OCI-LY1 (cell line): Measurements from ENCODE around the gene TBCA.

Experiments used
- H2AFZ ChIP-seq: fragments of 200-600 bp; sonication (generic), shearing (Covaris generic); 2 replicates; pipeline ENCODE4 v1.6.0; 2014; ENCODE audit warnings: antibody characterized with exemption, mild to moderate bottlenecking, low read length
- H3F3A ChIP-seq: fragments of 200-600 bp; sonication (generic), shearing (Covaris generic); 2 replicates; pipeline ENCODE4 v1.6.0; 2014; ENCODE audit warnings: mild to moderate bottlenecking, antibody characterized with exemption, low read length, moderate library complexity; ENCODE audit not compliant: insufficient read depth
- H3K27ac ChIP-seq: fragments of 200-600 bp; sonication (generic); 2 replicates; pipeline ENCODE4 v1.5.1; 2014; ENCODE audit warnings: low read length, mixed run types, mild to moderate bottlenecking, low read depth; ENCODE audit not compliant: poor library complexity, severe bottlenecking
- H3K27me3 ChIP-seq: fragments of 200-600 bp; sonication (generic); 2 replicates; pipeline ENCODE4 v1.6.0; 2014; ENCODE audit warnings: antibody characterized with exemption, mild to moderate bottlenecking, low read length, moderate library complexity; ENCODE audit not compliant: insufficient read depth
- H3K36me3 ChIP-seq: fragments of 200-600 bp; sonication (generic); 2 replicates; pipeline ENCODE4 v1.6.1; 2014; ENCODE audit warnings: mild to moderate bottlenecking, antibody characterized with exemption, low read length, moderate library complexity, mixed read lengths; ENCODE audit not compliant: insufficient read depth
- H3K4me1 ChIP-seq: fragments of 200-600 bp; sonication (generic); 2 replicates; pipeline ENCODE4 v1.5.1; 2014; ENCODE audit warnings: mild to moderate bottlenecking, low read length, moderate library complexity; ENCODE audit not compliant: insufficient read depth, severe bottlenecking
- H3K4me2 ChIP-seq: fragments of 200-600 bp; sonication (generic), shearing (Covaris generic); 2 replicates; pipeline ENCODE4 v1.6.1; 2014; ENCODE audit warnings: low read length
- H3K4me3 ChIP-seq: fragments of 200-600 bp; sonication (generic); 2 replicates; pipeline ENCODE4 v1.5.1; 2014; ENCODE audit warnings: low read length, low read depth, mild to moderate bottlenecking, mixed read lengths; ENCODE audit not compliant: poor library complexity, severe bottlenecking
- H3K79me2 ChIP-seq: fragments of 200-600 bp; shearing (Covaris generic); 2 replicates; pipeline ENCODE4 v1.6.1; 2016; ENCODE audit warnings: mixed run types, low read length, mixed read lengths; ENCODE audit not compliant: insufficient read depth
- H3K9ac ChIP-seq: fragments of 200-600 bp; sonication (generic), shearing (Covaris generic); 2 replicates; pipeline ENCODE4 v1.6.1; 2014; ENCODE audit warnings: mild to moderate bottlenecking, low read length, mixed read lengths
- H3K9me2 ChIP-seq: fragments of 200-600 bp; sonication (generic), shearing (Covaris generic); 2 replicates; pipeline ENCODE4 v1.6.1; 2014; ENCODE audit warnings: low read depth, mild to moderate bottlenecking, low read length, mixed read lengths
- H3K9me3 ChIP-seq: fragments of 200-600 bp; shearing (Covaris generic); 2 replicates; pipeline ENCODE4 v1.6.1; 2014; ENCODE audit warnings: low read length, mixed read lengths
- H4K20me1 ChIP-seq: fragments of 200-600 bp; sonication (generic), shearing (Covaris generic); 2 replicates; pipeline ENCODE4 v1.6.0; 2016; ENCODE audit warnings: mild to moderate bottlenecking, low read length; ENCODE audit not compliant: insufficient read depth
- EZH2 ChIP-seq: fragments of 200-600 bp; sonication (generic), shearing (Covaris generic); IDR thresholded peaks from 2 replicates; pipeline ENCODE4 v1.8.0; 2017; ENCODE audit warnings: borderline replicate concordance, mixed run types, mild to moderate bottlenecking, antibody characterized with exemption, low read length, moderate library complexity, mixed read lengths
- TF ChIP-seq, protein P1 (sequence below): fragments of 200-600 bp; sonication (generic), shearing (Covaris generic); IDR thresholded peaks from 2 replicates; pipeline ENCODE4 v1.5.1; 2017; ENCODE audit warnings: mild to moderate bottlenecking, antibody characterized with exemption, low read length, moderate library complexity, mixed read lengths

The TBCA gene

DNA sequence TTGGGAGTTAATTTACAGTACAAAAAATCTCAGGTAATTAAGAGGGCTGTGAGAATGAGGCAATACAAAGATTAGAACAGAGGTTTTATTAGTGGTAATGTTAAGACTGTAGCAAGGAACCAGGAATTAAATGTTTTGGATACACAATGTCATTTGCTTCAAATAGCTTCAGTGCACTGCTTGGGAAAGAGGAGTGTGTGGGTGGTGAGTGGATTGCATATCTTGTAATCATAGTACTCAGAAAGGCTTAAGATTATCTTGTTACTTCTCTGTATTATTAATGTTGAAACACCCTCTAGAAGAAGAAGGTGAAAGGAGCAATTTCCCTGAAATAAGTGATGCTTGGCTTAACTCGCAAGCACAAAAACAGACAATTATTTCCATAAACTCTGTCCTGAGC, 21.0 kb upstream of the TBCA start:
- Histone ChIP-seq H3K4me2 (no peak overlapping the region), H3K27me3 (no peaks in the 10 kb centered on the region), H3K4me1 (no peaks in the 10 kb centered on the region), H4K20me1 (no peaks in the 10 kb centered on the region), H3K36me3 (no peaks in the 10 kb centered on the region), H3K79me2 (no peaks in the 10 kb centered on the region), H3K4me3 (no peak overlapping the region), H2AFZ (no peak overlapping the region), H3K9me2 (no peaks in the 10 kb centered on the region), H3F3A (no peaks in the 10 kb centered on the region), H3K9ac (no peak overlapping the region), H3K27ac (no peak overlapping the region), H3K9me3 (peaks cover 3% of the 10 kb centered on the region; the same call in 1 of the 2 replicates)
- TF ChIP-seq EZH2, result no peak
- TF ChIP-seq, protein P1, sequence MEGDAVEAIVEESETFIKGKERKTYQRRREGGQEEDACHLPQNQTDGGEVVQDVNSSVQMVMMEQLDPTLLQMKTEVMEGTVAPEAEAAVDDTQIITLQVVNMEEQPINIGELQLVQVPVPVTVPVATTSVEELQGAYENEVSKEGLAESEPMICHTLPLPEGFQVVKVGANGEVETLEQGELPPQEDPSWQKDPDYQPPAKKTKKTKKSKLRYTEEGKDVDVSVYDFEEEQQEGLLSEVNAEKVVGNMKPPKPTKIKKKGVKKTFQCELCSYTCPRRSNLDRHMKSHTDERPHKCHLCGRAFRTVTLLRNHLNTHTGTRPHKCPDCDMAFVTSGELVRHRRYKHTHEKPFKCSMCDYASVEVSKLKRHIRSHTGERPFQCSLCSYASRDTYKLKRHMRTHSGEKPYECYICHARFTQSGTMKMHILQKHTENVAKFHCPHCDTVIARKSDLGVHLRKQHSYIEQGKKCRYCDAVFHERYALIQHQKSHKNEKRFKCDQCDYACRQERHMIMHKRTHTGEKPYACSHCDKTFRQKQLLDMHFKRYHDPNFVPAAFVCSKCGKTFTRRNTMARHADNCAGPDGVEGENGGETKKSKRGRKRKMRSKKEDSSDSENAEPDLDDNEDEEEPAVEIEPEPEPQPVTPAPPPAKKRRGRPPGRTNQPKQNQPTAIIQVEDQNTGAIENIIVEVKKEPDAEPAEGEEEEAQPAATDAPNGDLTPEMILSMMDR, result no peak

DNA sequence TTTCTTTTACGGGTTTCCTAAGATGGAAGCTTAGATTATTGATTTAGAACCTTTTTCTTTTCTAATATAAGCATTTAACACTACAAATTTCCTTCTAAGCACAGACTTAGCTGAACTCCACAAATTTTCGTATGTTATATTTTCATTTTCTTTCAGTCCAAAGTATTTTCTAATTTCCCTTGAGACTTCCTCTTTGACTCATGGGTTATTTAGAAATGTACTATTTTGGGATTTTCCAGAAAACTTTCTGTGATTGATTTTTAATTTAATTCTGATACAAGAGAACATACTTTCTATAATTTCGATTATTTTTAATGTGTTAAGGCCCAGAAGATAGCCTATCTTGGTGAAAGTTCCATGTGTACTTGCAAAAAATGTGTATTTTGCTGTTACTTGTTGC, 19.7 kb upstream of the TBCA start:
- no peaks in the 10 kb centered on the region for H4K20me1 ChIP-seq
- H2AFZ ChIP-seq, result no peak overlapping the region
- no peaks in the 10 kb centered on the region for H3K79me2 ChIP-seq
- H3F3A ChIP-seq, result no peaks in the 10 kb centered on the region
- no peak overlapping the region for H3K27ac ChIP-seq
- no peak overlapping the region for H3K9ac ChIP-seq
- H3K4me1 ChIP-seq, result no peaks in the 10 kb centered on the region
- peaks cover 2% of the 10 kb centered on the region; the same call in 1 of the 2 replicates for H3K9me3 ChIP-seq
- H3K27me3 ChIP-seq, result no peaks in the 10 kb centered on the region
- TF ChIP-seq, protein P1, result no peak
- TF ChIP-seq EZH2, result no peak
- H3K4me3 ChIP-seq, result no peak overlapping the region
- no peaks in the 10 kb centered on the region for H3K36me3 ChIP-seq
- H3K9me2 ChIP-seq, result no peaks in the 10 kb centered on the region
- H3K4me2 ChIP-seq, result no peak overlapping the region

DNA sequence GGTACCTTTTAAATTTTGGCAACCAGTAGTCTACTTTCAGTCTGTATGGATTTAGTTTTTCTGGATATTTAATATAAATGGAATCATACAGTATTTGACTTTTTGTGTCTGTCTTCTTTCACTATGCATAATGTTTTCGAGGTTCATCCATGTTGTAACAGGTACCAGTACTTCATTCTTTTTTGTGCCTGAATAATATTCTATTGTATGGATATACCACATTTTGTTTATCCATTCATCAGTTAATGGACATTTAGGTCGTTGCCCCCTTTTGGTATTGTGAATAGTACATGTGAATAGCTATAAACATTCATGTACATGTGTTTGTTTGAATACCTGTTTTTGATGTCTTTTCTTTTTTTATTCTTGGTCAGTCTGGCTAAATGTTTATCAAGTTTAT, 19.1 kb upstream of the TBCA start:
- H3K27ac ChIP-seq, result no peak overlapping the region
- no peak overlapping the region for H2AFZ ChIP-seq
- no peak overlapping the region for H3K4me2 ChIP-seq
- TF ChIP-seq, protein P1, result no peak
- TF ChIP-seq EZH2, result no peak
- no peaks in the 10 kb centered on the region for H3F3A ChIP-seq
- H3K4me1 ChIP-seq, result no peaks in the 10 kb centered on the region
- H4K20me1 ChIP-seq, result no peaks in the 10 kb centered on the region
- H3K9ac ChIP-seq, result no peak overlapping the region
- H3K79me2 ChIP-seq, result no peaks in the 10 kb centered on the region
- peaks cover 2% of the 10 kb centered on the region; the same call in 1 of the 2 replicates for H3K9me3 ChIP-seq
- H3K4me3 ChIP-seq, result no peak overlapping the region
- H3K27me3 ChIP-seq, result no peaks in the 10 kb centered on the region
- no peaks in the 10 kb centered on the region for H3K36me3 ChIP-seq
- no peaks in the 10 kb centered on the region for H3K9me2 ChIP-seq
